Testis (tissue), 3 donors: ENCODE measurements around the gene PALM. TPM values are rescaled to one million over a fixed set of nuclear protein-coding genes. Genes with fewer than 3 reads are reported as not detected.
"Not testable (repeated sequence)": the region's sequence is repeated elsewhere in the genome, so short reads cannot be mapped to it uniquely, and the experiment has no call there.

ENCODE experiments used
- DNase-seq: peaks from one replicate; pipeline ENCODE4 v3.0.0-alpha.2; 2019
- H3K27ac ChIP-seq, 2 donors: fragments of 200-600 bp; sonication (generic); one replicate each; pipeline ENCODE4 v1.5.1; 2019
- H3K27me3 ChIP-seq: fragments of 200-600 bp; sonication (generic); one replicate; pipeline ENCODE4 v1.5.1; 2019
- H3K36me3 ChIP-seq: fragments of 200-600 bp; sonication (generic); one replicate; pipeline ENCODE4 v1.5.1; 2017; ENCODE audit warnings: low read depth; ENCODE audit errors: missing control alignments
- H3K4me1 ChIP-seq: fragments of 200-600 bp; sonication (generic); one replicate; pipeline ENCODE4 v1.5.1; 2019
- H3K4me3 ChIP-seq, 2 donors: fragments of 200-600 bp; sonication (generic); one replicate each; pipeline ENCODE4 v1.5.1; 2017 to 2019
- H3K9me3 ChIP-seq: fragments of 200-600 bp; sonication (generic); one replicate; pipeline ENCODE4 v1.5.1; 2017
- POLR2A ChIP-seq: fragments of 450-650 bp; IDR thresholded peaks from one replicate; pipeline ENCODE4 v1.6.1; 2017; ENCODE audit warnings: antibody characterized with exemption, mild to moderate bottlenecking, moderate library complexity
- WGBS, 2 donors: methylation state at CpG; one replicate each; pipeline ENCODE4 v1.1.5; 2018; 5-methylcytosine and 5-hydroxymethylcytosine counted together
- intact Hi-C: fragments of 100-400 bp; cut with DNase I; formaldehyde crosslinking; loops from one replicate; pipeline ENCODE4 v1.15.1; 2023; ENCODE audit warnings: low total_unique reads
- polyA plus RNA-seq: library from polyadenylated mRNA; stranded (reverse); fragments of 350-450 nt; fragmentation: Illumina TruSeq; extraction: RNeasy Lipid Tissue Mini Kit (QIAGEN cat#74804); gene quantifications from one replicate; pipeline ENCODE4 v1.2.3, GENCODE V29; 2014; ENCODE audit warnings: low read depth, low replicate concordance; ENCODE audit not compliant: insufficient read depth
- total RNA-seq, 2 donors: library from RNA; depleted of rRNA; stranded (reverse); fragments of >200 nt; gene quantifications; one replicate each; pipeline ENCODE4 v1.2.3, GENCODE V29; 2016
- TF ChIP-seq, protein P1 (sequence below), 3 experiments: fragments of 450-650 bp in 2 of 3; fragments of 200-600 bp in 1 of 3; sonication (generic) in 1 of 3; IDR thresholded peaks; one replicate each; pipeline ENCODE4 v1.5.1; 2016 to 2019; ENCODE audit warnings: antibody characterized with exemption in 3 of 3, mild to moderate bottlenecking in 2 of 3, moderate library complexity in 1 of 3

Gene PALM
- total and polyA plus RNA-seq, 3 donors from 2014 or later = 35.5 to 47.8 (median 46.4) TPM

GRCh38 chr19:728011-728410 lies 19.3 kb downstream of the PALM start:
- TF ChIP-seq, protein P1, sequence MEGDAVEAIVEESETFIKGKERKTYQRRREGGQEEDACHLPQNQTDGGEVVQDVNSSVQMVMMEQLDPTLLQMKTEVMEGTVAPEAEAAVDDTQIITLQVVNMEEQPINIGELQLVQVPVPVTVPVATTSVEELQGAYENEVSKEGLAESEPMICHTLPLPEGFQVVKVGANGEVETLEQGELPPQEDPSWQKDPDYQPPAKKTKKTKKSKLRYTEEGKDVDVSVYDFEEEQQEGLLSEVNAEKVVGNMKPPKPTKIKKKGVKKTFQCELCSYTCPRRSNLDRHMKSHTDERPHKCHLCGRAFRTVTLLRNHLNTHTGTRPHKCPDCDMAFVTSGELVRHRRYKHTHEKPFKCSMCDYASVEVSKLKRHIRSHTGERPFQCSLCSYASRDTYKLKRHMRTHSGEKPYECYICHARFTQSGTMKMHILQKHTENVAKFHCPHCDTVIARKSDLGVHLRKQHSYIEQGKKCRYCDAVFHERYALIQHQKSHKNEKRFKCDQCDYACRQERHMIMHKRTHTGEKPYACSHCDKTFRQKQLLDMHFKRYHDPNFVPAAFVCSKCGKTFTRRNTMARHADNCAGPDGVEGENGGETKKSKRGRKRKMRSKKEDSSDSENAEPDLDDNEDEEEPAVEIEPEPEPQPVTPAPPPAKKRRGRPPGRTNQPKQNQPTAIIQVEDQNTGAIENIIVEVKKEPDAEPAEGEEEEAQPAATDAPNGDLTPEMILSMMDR (IDR thresholded peaks at IDR 0.05) = no peak
- TF ChIP-seq POLR2A = no peak
- no peaks in the 10 kb centered on the region for H3K36me3 ChIP-seq

DNA sequence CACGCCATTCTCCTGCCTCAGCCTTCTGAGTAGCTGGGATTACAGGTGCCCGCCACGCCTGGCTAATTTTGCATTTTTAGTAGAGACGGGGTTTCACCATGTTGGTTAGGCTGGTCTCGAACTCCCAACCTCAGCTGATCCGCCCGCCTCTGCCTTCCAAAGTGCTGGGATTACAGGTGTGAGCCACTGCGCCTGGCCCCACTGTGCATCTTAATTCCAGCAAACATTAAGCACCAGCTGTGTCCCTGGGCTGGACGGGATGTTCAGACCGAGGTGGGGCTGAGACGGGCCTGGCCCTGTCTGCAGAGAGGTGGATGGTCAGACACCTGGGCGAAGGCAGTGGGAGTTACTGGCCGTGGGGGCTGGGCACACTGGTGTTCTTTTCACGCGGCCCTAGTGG lies 20.8 kb downstream of the PALM start:
- H3K4me1 ChIP-seq, H3K27ac ChIP-seq, H3K4me3 ChIP-seq, H3K9me3 ChIP-seq, intact Hi-C loops, H3K27me3 ChIP-seq, DNase-seq, H3K36me3 ChIP-seq: not testable (repeated sequence)
- WGBS, 2 donors = 85 to 92% methylated on average over 11 to 15 of the region's 15 CpGs

More at GRCh38 chr19:728011-728410, 19.3 kb downstream of the PALM start:
- no peak overlapping the region for H3K4me3 ChIP-seq
- intact Hi-C loops = no loop called here
- H3K9me3 ChIP-seq = no peaks in the 10 kb centered on the region
- H3K27ac ChIP-seq = peak overlapping the region in 1 of 2 donors; percentile 44
- 55 to 66% methylated on average over 15 to 26 of the region's 26 CpGs for WGBS, 2 donors
- DNase-seq = no peak
- H3K4me1 ChIP-seq = peaks cover 3% of the 10 kb centered on the region
- H3K27me3 ChIP-seq = no peaks in the 10 kb centered on the region

DNA sequence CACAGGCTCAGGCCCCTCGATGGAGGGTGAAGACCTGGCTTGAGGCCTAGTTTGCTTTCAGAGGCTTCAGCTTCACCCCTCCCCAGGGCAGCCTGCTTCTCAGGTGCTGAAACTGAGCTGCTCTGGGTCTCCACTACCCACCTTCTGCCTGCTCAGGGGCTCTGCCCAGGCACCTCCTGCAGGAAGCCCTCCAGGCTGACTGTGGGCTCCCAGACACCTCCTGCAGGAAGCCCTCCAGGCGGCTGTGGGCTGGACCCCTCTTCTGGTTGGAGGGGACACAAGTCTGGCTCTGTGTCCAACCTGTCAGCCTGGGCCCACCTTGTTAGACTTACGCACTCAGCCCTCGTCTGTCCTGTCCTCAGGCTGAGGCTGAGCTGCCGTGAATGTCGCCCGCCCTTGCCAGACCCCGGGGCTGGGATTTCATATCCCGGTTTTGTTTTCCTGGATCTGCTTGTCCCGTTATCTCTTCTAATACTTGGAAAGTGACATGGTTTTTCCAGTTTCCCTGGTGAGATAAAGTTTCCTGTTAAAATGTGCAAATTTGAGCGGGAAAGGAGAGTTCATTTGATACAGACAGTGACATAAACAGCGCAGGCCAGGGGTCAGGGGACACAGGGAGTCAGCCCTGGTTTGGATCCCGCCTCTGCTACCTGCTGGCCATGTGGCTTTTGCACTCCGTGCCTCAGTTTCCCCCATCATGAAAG lies 21.4 kb downstream of the PALM start:
- Histone ChIP-seq H3K27me3 (no peaks in the 10 kb centered on the region), H3K4me3 (no peak overlapping the region), H3K27ac (no peak overlapping the region), H3K36me3 (no peaks in the 10 kb centered on the region), H3K4me1 (no peaks in the 10 kb centered on the region), H3K9me3 (no peaks in the 10 kb centered on the region)
- TF ChIP-seq, protein P1 (IDR thresholded peaks at IDR 0.05) = no peak
- no peak for TF ChIP-seq POLR2A
- intact Hi-C loops = loop anchor here (5.0 kb wide), 1 partner anchor 63 kb away; no protein-coding TSS in a partner anchor
- no peak for DNase-seq
- 73 to 90% methylated on average over 12 to 14 of the region's 14 CpGs for whole genome bisulfite sequencing, 2 donors

- DNase-seq = no peak
- Histone ChIP-seq H3K4me3 (no peak overlapping the region), H3K36me3 (no peaks in the 10 kb centered on the region), H3K4me1 (no peaks in the 10 kb centered on the region), H3K27ac (no peak overlapping the region), H3K27me3 (no peaks in the 10 kb centered on the region), H3K9me3 (no peaks in the 10 kb centered on the region)
- intact Hi-C loops = loop anchor here (5.0 kb wide), 1 partner anchor 64 kb away; no protein-coding TSS in a partner anchor
- TF ChIP-seq, protein P1 (IDR thresholded peaks at IDR 0.05) = no peak
- TF ChIP-seq POLR2A = no peak
- 89 to 96% methylated on average over 12 to 16 of the region's 16 CpGs for WGBS, 2 donors
Measured at GRCh38 chr19:731000-731399, 22.3 kb downstream of the PALM start.

- no peak for DNase-seq
- TF ChIP-seq, protein P1 (IDR thresholded peaks at IDR 0.05) = no peak
- no peak for TF ChIP-seq POLR2A
- Histone ChIP-seq H3K4me3 (no peak overlapping the region), H3K27ac (no peak overlapping the region), H3K9me3 (no peaks in the 10 kb centered on the region), H3K27me3 (no peaks in the 10 kb centered on the region), H3K4me1 (no peaks in the 10 kb centered on the region), H3K36me3 (no peaks in the 10 kb centered on the region)
- intact Hi-C loops = loop anchor here (5.0 kb wide), 1 partner anchor 65 kb away; no protein-coding TSS in a partner anchor
- WGBS, 2 donors = 72 to 80% methylated on average over 24 of the region's 24 CpGs
Measured at GRCh38 chr19:732148-733069, 23.7 kb downstream of the PALM start.
